GM10266 (cell line): ENCODE measurements around the gene PARN.
"Not testable (repeated sequence)": the region's sequence is repeated elsewhere in the genome, so short reads cannot be mapped to it uniquely, and the experiment has no call there.

Source experiments
- DNase-seq: peaks from one replicate; pipeline ENCODE4 v3.0.0; 2012; ENCODE audit errors: extremely low spot score
- TF ChIP-seq, protein P1 (sequence below): IDR thresholded peaks from 2 replicates; pipeline ENCODE4 v1.5.1; 2012; ENCODE audit warnings: mild to moderate bottlenecking, low read depth; ENCODE audit not compliant: control insufficient read depth, insufficient read depth; ENCODE audit errors: missing control alignments

Gene PARN

DNA sequence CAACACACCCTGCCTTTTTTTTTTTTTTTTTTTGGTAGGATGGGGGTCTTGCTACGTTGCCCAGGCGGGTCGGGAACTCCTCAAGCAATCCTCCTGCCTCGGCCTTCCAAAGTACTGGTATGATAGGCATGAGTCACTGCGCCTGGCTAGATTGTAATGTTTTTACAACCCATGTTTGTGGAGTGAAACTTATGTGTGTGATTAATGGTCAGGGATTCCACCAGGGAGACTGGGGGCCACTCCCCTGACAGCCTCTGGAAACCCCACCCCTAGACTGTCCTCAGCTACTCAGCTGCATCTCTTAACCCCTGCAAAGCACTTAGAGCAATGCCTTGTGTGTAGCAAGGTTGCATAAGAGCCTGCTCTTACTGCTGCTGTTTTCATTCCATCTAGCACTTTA, 220.5 kb downstream of the PARN start:
- TF ChIP-seq, protein P1, sequence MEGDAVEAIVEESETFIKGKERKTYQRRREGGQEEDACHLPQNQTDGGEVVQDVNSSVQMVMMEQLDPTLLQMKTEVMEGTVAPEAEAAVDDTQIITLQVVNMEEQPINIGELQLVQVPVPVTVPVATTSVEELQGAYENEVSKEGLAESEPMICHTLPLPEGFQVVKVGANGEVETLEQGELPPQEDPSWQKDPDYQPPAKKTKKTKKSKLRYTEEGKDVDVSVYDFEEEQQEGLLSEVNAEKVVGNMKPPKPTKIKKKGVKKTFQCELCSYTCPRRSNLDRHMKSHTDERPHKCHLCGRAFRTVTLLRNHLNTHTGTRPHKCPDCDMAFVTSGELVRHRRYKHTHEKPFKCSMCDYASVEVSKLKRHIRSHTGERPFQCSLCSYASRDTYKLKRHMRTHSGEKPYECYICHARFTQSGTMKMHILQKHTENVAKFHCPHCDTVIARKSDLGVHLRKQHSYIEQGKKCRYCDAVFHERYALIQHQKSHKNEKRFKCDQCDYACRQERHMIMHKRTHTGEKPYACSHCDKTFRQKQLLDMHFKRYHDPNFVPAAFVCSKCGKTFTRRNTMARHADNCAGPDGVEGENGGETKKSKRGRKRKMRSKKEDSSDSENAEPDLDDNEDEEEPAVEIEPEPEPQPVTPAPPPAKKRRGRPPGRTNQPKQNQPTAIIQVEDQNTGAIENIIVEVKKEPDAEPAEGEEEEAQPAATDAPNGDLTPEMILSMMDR = no peak
- DNase-seq = no peak

DNA sequence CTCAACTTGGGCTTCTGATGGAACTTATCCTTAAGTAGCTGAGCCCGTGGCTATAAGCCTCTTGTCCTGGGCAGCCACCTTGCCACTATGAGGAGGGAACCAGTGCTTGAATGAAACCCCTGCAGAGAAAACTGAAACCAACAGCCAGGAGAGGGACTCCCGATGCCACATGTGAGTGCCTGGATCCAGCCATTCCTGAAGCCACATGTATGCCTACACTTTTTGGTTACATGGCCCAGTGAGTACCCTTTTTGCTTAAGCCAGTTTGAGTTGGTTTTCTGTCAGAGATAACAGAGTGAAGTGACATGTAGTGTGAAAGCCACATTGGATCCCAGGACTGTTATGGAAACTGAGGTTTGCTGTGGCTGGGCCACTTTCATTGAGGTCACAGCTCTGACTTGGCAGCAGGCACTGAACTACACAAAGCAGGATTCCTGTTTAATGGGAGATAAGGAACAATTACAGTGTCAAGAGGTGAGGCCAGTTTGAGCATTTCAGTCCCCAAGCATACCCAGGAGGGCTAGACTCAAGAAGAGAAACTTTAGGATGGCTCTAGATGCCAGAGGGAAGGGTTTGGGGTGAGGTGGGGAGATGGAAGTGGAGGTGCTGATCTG, 222.2 kb downstream of the PARN start:
- DNase-seq = no peak
- TF ChIP-seq, protein P1 = no peak

DNA sequence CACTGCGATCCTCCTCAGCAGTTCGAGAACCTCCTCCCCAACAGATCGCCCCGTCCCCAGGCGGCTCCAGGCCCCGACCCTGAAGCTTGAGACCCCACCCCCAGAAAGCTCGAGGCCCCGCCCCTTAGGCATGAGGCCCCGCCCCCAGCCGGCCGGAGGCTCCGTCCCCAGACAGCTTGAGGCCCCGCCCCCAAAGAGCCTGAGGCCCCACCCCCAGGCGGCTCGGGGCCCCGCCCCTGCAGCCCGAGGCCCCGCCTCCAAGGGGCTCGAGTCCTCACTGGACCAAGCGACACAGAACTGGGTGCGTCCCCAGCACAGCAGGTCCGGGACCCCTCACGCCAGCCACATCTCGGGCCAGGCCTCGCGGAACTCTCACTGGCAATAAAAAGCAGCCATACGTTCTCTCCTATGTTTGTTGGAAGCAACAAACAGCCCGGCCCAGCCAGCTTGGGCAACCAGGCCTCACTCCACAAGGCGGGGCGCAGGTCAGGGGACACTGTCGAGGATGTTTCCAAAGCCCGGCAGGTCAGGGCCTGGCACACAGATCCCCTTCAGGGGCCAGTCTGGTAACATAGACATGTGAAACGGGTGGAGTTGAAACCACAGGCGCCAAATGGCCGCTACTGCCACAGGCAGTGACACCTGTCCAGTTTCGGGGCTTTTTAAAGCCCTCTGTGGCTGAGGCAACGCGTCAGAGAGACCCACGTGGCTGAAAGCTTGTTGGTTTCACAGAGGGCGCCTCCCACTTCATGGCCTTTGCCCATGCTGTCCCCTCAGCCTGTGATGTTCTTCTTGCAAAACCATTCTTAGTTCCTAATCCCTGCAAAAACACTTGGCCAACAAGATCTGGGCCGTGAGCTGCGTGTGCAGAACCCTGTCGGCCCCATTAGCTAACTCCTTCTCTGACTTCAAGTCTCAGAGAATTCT, 224.2 kb downstream of the PARN start:
- DNase-seq = peak; percentile 60
- TF ChIP-seq, protein P1 = no peak

DNA sequence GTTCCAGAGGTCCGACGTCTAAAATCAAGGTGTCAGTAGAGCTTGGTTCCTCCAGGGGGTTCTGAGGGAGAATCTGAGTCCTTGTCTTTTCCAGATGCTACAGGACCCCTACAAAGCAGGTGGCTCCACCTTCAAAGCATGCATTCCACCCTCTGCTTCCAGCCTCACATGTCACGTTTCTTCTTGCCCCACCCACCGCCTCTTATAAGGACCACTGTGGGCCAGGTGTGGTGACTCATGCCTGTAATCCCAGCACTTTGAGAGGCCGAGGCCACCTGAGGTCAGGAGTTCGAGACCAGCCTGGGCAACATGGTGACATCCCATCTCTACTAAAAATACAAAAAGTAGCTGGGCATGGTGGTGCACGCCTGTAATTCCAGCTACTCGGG, 227.1 kb downstream of the PARN start:
- DNase-seq = not testable (repeated sequence)

DNA sequence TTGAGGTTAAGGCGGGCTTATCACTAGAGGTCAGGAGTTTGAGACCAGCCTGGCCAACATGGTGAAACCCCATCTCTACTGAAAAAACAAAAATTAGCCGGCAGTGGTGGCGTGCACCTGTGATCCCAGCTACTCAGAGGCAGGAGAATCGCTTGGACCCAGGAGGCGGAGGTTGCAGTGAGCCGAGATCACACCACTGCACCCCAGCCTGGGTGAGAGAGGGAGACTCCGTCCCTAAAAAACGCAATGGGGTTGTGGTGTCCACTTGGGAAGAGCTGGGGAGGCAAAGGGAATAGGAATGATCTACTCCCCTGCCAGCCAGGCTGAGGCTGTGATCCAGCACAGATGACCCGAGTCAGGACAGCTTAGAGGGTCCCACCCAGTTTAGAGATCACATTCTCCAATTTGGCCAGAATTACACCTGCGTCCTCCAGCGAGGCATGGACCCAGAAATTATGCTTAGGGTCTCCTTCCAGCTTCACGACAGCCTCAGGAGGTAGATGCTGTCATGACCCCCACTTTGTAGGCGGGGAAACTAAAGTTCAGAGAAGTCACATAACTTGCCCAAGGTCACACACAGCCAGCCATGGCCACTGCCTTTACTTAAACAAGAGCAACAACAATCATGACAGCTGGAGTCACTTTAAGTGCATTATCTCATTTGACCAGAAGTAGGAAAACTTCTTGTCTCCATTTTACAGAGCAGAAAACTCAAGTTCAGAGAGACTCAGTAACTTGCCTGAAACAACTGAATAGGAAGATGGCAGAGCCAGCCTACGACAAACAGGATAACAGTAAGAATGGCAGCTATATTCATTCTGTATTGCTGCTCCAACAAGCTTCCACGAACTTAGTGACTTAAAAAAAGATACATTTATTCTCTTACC, 227.7 kb downstream of the PARN start:
- DNase-seq = not testable (repeated sequence)

DNA sequence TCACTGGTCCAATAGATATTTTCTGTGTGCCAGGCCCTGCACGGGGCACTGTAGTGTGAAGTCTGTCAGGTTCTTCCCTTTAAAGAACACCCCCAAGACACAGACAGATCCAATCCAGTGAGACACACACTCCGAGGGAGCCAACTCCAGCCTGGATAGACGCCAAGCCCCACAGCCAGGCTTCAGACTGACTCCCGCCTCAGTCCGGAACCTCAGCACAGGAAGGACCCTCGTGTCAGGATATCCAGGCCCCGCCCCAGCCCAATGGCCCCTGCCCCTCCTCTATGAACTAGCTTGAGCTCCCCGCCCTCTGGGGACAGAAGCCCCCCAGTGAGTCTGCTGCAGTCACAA, 228.4 kb downstream of the PARN start:
- DNase-seq = not testable (repeated sequence)

DNA sequence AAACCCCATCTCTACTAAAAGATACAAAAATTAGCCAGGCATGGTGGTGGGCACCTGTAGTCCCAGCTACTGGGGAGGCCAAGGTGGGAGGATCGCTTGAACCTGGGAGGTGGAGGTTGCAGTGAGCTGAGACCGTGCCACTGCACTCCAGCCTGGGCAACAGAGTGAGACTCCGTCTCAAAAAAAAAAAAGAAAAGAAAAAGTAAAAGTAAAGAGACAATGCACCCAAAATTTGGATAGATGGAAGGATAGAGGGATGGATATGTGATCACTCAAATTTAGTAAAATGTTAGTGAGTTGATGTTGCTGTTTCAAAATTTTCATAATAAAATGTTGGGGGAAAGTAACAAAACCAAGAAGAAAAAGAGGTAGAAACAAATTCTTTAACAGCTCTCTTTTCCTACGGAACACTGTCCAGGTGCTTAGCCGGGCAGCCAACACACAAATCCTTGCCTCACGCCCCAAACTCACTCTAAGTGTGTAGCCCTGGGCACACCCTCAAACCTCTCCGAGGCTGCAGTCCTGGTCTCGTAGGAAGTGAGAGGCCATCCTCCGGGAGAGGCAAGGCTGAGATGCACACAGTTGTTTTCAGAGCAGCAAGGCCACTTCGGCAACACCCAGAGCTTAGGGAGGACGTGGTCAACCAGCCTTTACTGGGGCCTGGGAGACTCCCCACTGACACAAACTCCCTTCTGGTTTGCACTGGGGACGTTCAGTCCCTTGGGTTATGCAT, 228.9 kb downstream of the PARN start:
- DNase-seq = not testable (repeated sequence)

DNA sequence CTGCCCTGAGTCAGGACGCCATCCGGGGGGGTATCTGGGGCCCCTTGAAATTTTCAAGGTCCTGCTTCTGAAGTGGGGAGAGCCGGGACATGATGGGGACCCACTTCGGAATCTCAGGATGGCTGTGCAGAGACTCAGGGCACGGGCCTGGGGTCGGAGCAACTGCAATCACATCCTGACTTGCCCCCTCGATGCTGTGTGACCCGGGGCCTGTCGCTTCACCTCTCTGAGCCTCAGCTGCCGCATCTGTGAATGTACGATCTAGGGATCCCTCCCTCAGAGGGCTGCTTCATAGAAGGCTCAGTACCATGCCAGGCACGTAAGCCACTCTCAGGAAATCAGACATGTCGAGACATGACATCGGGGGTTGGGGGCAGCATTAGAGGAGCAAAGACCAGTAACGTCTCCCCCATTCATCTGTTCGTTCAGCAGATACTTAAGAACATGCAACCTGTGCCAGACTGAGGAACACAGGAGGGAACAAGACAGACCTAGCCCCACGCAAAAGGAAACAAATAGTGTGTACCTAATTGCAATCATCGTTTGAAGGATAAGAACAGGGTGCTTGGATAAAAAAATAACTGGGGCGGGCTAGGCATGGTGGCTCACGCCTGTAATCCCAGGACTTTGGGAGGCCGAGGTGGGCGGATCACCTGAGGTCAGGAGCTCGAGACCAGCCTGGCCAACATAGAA, 229.6 kb downstream of the PARN start:
- TF ChIP-seq, protein P1 = no peak
- DNase-seq = no peak
